HFF-Myc (cell line): ENCODE results near the gene UPB1.

ENCODE experiments used
- DNase-seq: peaks from one replicate; pipeline ENCODE4 v3.0.0-alpha.2; 2011; ENCODE audit warnings: low read depth; ENCODE audit errors: extremely low read depth
- H3K4me3 ChIP-seq: replicated peaks from 2 replicates; pipeline ENCODE4 v1.5.1; 2011; ENCODE audit warnings: low read depth, mild to moderate bottlenecking, control low read depth, low read length
- CTCF ChIP-seq: IDR thresholded peaks from 2 replicates; pipeline ENCODE4 v1.5.1; 2012; ENCODE audit warnings: mild to moderate bottlenecking, low read depth, low read length, control low read depth; ENCODE audit errors: missing control alignments

Gene UPB1

DNA sequence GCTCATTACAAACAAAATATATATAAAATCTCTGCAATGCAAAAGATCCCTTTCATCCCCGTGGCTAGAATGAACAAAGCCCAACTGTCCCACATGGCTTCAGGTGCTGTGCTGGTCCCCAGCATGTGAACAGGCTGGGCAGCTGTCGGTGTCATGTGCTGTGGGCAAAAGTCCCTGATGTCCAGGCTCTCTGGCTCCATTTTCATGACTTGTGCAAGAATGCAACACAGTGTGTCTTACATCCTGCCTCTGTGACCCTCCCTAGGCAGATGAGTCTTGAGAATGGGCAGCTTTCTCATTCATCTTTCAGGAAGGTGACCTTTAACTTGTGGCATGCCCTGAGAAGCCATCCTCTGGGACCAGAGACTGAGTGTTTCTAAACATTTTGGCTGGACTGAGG is 45.3 kb downstream of the UPB1 start:
- no peak for DNase-seq
- TF ChIP-seq CTCF: no peak
- H3K4me3 ChIP-seq: no peak overlapping the region

- no peak overlapping the region for H3K4me3 ChIP-seq
- TF ChIP-seq CTCF: no peak
- DNase-seq: no peak
Measured at GRCh38 chr22:24541681-24542515, 46.8 kb downstream of the UPB1 start.

DNA sequence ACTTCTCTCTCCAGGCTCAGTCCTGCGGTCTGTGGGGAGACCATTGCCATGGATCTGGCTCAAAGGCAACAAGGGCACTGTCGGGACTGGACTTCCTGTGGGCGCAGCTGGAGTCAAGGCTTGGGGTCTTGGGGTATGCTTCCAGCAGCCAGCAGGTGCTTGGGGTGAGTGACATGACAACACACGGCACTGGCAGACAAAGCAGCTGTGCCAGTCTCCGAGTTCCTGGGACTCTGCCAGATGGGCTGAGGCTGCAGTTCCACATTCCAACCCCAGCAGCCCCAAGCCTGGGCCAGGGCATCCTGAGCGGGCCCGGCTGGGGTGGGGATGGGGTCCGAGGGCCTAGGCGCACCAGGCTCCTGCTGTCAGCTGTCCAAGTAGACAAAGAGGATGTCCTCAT is 47.5 kb downstream of the UPB1 start:
- no peak for DNase-seq
- no peak for TF ChIP-seq CTCF
- no peak overlapping the region for H3K4me3 ChIP-seq

GRCh38 chr22:24543185-24543601 is 48.1 kb downstream of the UPB1 start:
- no peak for TF ChIP-seq CTCF
- DNase-seq: no peak
- no peak overlapping the region for H3K4me3 ChIP-seq

DNA sequence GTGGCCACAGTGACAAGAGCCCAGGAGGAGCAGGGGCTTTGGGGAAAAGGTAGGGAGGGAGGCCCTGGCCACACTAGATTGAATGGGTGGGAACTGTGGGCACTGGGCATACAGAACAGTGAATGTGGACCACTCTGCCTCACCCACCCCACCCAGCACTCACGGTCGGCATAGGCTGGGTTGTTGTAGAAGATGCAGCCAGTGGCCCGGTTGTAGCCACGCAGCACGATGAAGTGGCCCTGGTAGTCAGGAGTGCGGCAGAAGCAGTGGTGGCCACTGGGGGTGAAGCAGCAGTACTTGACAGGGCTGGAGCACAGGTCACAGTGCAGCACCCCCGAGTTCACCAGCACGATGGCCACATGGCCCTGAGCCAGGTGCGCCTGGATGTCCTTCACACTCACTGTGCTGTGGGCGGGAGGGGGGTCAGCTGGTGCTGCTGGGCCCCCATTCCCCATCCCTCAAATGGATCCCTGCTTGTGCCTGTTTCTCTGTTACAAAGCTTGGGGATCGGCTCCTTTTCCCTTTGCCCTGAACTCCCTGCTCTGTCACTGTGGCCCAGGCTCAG is 48.6 kb downstream of the UPB1 start:
- no peak overlapping the region for H3K4me3 ChIP-seq

GRCh38 chr22:24548812-24549211 is 53.7 kb downstream of the UPB1 start:
- H3K4me3 ChIP-seq: no peak overlapping the region
- DNase-seq: no peak
- TF ChIP-seq CTCF: no peak

More for the DNA sequence above, 48.6 kb downstream of the UPB1 start:
- DNase-seq: no peak
- TF ChIP-seq CTCF: no peak
